ENCODE data around the gene PGP.

- TF ChIP-seq, protein P1, sequence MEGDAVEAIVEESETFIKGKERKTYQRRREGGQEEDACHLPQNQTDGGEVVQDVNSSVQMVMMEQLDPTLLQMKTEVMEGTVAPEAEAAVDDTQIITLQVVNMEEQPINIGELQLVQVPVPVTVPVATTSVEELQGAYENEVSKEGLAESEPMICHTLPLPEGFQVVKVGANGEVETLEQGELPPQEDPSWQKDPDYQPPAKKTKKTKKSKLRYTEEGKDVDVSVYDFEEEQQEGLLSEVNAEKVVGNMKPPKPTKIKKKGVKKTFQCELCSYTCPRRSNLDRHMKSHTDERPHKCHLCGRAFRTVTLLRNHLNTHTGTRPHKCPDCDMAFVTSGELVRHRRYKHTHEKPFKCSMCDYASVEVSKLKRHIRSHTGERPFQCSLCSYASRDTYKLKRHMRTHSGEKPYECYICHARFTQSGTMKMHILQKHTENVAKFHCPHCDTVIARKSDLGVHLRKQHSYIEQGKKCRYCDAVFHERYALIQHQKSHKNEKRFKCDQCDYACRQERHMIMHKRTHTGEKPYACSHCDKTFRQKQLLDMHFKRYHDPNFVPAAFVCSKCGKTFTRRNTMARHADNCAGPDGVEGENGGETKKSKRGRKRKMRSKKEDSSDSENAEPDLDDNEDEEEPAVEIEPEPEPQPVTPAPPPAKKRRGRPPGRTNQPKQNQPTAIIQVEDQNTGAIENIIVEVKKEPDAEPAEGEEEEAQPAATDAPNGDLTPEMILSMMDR (IDR thresholded peaks at IDR 0.05; ENCODE audit: insufficient read depth, low read length, poor library complexity, severe bottlenecking), result no peak
- no peak for TF ChIP-seq EZH2phosphoT487 (conservative IDR thresholded peaks at IDR 0.05; ENCODE audit: low read length)
Measured at GRCh38 chr16:2234813-2235170, 20.2 kb upstream of the PGP start.
